Stimulated activated CD8-positive, alpha-beta memory T cell treated with anti-CD3 and anti-CD28 coated beads, Interleukin-12 subunit alpha, Interleukin-12 subunit beta, amount 100 ng/mL, for 1 hour (primary cell): ENCODE results near the gene KIF2C.
"Not testable (repeated sequence)": the region's sequence is repeated elsewhere in the genome, so short reads cannot be mapped to it uniquely, and the experiment has no call there.

Experiments
- DNase-seq: peaks from one replicate; pipeline ENCODE4 v3.0.0-alpha.2; 2020; ENCODE audit warnings: low read depth

KIF2C gene

GRCh38 chr1:44719318-44719717, 20.3 kb upstream of the KIF2C start:
- DNase-seq, result no peak

GRCh38 chr1:44720281-44720680, 19.4 kb upstream of the KIF2C start:
- no peak for DNase-seq

DNA sequence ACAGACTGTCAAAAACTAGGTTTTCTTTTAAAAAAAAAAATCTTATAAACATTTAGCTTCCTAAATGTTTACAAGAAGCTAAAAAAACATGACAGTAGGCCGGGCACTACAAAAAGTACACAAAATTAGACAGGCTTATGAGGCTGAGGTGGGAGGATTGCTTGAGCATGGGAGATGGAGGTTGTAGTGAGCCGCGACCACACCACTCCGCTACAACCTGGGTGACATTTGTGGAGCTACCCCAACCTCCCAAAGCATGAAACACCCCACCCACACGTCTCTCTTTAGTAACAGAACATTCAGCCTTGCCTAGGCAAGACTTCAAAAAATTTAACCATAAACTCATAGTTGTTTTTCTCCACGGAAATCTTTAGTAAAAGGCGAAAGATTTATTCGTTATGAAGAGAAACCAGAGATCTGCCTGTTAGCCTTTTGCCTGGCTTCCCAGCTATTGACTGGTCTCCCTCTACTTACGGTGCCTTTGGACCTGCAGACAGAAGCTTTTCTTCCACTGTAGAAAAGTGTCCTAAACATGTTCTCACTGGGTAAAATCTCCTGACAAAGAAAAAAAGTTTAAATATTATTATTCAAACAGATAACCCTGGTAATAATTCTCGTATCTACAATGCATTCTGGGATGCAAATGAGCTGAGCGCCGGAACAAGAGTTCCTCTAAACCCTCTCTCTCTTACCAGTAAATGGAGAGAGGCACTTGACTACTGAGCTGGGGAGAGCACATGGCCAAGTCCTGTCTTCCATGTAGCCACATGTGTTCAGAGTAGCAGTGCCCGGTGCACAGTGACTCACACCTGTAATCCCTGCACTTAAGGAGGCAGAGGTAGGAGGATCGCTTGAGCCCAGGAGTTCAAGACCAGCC, 17.9 kb upstream of the KIF2C start:
- peak; percentile 33 for DNase-seq

GRCh38 chr1:44723064-44723463, 16.6 kb upstream of the KIF2C start:
- no peak for DNase-seq

GRCh38 chr1:44723496-44724295, 15.9 kb upstream of the KIF2C start:
- peak; percentile 16 for DNase-seq

GRCh38 chr1:44724296-44724954, 15.2 kb upstream of the KIF2C start:
- no peak for DNase-seq

GRCh38 chr1:44724955-44725698, 14.5 kb upstream of the KIF2C start:
- no peak for DNase-seq

DNA sequence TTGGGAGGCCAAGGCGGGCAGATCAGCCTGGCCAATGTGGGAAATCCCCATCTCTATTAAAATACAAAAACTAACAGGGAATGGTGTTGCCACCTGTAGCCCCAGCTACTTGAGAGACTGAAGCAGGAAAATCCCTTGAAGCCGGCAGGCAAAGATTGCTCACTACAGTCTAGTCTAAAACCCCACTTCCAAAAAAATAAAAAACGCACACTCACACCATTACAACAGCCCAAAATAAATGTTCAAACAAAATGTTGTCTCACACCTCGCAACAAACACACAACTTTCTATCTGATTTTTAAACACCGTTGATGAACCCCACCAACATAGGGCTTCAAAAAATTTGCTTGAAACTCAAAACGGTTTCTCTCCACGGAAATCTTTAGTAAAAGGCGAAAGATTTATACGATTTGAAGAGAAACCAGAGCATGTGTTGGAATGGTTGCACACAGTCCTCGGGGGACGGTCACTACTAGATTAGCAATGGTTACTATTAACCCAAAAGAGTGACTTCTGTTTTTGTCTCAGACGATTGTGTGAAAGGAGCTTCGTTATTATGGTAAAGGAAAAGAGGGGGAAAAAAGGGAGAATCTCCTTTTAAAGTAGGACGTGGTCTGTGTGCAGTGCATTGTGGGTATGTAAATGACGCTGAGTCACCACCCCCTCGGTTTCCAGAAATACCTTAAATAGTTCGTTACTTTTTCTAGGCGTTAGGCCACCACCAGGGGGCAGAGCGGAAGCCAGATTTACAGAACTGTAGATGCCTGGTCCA, 8.7 kb upstream of the KIF2C start, which contains the start of gene RNU5D-1:
RNU5D-1 (minus strand) TSS at position 430 of the 772 bp plus-strand sequence.
- peak; percentile 93 for DNase-seq

DNA sequence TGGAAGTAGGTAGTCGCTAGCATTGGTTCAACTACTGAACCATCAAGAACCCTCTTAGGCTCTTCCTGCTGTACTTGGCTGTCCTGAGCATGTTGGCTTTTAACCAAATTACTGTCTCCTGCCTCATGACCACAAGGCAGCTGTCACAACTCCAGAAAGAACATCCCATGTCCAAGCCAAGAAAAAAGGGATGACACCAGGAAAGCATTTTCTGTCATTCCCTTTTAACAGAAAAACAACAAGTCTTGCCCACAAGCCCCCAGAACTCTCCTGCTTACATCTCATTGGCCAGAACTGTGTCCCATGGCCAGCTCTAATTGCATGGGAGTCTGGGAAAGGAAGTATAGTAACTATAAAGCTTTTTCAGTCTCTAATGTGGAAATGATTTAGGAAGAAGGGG, 6.3 kb upstream of the KIF2C start:
- DNase-seq, result no peak

- DNase-seq, result no peak
Measured at GRCh38 chr1:44733784-44734183, 5.9 kb upstream of the KIF2C start.

DNA sequence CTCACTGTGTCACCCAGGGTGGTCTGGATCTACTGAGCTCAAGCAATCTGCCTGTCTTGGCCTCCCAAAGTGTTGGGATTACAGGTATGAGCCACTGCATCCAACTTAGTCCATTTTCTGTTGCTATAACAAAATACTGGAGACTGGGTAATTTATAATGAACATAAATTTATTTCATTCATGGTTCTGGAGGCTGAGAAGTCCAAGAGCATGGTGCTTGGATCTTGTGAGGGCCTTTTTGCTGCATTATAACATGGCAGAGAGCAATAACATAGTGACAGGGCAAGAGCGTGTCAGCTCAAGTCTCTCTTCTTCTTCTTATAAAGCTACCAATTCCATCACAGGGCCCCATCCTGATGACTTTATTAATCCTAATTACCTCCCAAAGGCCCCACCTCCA, 3.6 kb upstream of the KIF2C start:
- DNase-seq, result no peak

DNA sequence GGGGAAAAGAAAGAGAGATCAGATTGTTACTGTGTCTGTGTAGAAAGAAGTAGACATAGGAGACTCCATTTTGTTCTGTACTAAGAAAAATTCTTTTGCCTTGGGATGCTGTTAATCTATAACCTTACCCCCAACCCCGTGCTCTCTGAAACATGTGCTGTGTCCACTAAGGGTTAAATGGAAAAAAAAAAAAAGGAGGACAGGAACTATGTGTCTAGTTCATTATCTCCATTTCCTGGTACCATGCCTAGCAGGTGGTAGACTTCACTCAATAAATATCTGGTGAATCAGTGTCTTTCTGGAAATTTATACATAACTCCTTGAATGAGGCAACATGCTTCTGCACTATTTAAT, 707 bp upstream of the KIF2C start:
- not testable (repeated sequence) for DNase-seq

- DNase-seq, result no peak
Measured at GRCh38 chr1:44740179-44740617, 561 bp downstream of the KIF2C start.

GRCh38 chr1:44743211-44743610, 3.6 kb downstream of the KIF2C start:
- no peak for DNase-seq

GRCh38 chr1:44747878-44748277, 8.2 kb downstream of the KIF2C start:
- no peak for DNase-seq

DNA sequence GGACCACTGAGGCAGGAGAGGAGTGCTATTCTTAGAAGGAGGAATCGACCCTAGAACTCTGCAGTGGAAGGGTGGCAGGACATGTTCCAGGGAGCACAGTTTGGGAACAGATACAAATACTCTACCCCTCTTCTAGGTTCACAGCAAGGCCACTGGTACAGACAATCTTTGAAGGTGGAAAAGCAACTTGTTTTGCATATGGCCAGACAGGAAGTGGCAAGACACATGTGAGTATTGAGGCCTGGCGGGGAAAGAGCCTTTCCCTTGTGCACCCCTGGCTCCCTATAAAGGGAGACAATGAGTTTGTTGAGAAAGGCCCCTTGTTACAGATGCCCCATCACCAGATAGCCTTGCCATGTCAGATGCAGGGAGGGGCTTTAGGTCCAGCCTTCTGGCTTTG, 17.8 kb downstream of the KIF2C start:
- DNase-seq, result no peak

GRCh38 chr1:44759077-44759476, 19.4 kb downstream of the KIF2C start:
- no peak for DNase-seq

GRCh38 chr1:44760876-44761275, 21.2 kb downstream of the KIF2C start:
- DNase-seq, result no peak

GRCh38 chr1:44766421-44766820, 26.8 kb downstream of the KIF2C start:
- DNase-seq, result not testable (repeated sequence)

- DNase-seq, result peak; percentile 83
Measured at GRCh38 chr1:44775078-44775929, 35.7 kb downstream of the KIF2C start, which contains the start of gene RPS8. Gene RPS8, plus strand, starts transcription at chr1:44775540. Its CDS starts 57 bp downstream, at chr1:44775597.
